HG02798 (cell line): ENCODE measurements around the gene MARCHF10.
"Not testable (repeated sequence)": the region's sequence is repeated elsewhere in the genome, so short reads cannot be mapped to it uniquely, and the experiment has no call there.

Source experiments
- ATAC-seq: cut with Tn5 transposase; IDR thresholded peaks from one replicate; pipeline ENCODE4 v1.9.1; 2021; ENCODE audit warnings: mild to moderate bottlenecking; ENCODE audit not compliant: unreplicated experiment, poor library complexity

The MARCHF10 gene

DNA sequence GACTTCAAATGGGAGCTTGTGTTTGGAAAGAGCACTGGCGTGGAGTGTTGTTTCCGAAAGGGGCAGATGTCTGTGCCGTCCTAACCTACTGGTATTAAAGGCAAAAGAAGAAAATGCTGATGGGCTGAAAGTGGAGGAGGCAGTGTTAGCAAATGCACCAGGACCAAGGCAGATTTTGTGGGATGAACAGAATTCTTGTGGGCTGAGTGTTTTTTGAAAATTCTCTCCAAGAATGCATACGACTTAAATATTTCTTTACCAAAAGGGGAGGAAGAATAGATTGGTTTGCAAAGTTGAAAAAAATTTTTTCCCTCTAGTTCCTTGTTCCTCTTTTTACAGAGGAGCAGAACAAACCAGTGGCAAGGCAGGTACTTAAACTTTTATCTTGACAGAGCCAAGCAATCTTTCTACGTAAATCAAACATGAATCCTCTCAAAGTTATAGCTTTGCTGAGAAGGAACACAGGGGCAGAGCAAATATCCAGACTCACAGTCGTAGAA is 16.8 kb downstream of the MARCHF10 start:
- ATAC-seq: no peak

DNA sequence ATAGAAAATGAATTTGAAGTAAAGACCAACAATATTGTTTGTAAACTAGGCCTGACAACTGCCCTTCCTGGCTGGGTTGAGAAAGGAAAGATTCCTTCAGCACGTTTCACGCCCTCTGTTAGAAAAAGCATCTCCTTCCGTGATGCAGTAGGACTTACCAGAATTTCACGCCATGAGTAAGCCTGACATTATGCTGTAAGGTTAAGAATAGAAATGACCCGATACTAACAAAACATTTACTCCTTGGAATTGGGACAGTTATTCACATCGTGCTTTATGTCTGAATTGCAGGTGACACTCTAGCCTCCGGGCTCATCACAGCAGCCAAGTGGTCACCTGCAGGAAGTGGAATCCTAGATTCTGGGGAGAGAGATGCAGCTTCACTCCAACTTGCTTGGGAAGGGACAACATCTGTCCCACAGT is 17.5 kb downstream of the MARCHF10 start:
- no peak for ATAC-seq

DNA sequence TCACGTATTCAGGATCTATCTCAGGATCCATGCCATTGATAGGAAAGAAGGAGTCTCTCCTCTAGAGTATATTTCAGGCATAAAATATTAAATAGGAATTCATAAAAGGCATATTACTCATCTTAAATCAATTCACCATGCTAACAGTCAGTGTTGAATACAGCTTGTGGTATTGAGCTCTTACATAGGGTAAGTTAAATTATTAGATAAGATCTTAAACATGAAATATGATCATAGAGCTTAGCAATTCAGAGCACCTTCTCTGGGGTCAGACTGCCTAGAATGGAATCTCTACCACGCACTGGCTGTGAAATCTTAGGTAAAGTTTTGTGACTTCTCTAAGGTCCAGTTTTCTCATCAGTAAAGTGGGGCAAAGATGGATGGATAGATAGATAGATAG is 20.7 kb downstream of the MARCHF10 start:
- ATAC-seq: no peak

DNA sequence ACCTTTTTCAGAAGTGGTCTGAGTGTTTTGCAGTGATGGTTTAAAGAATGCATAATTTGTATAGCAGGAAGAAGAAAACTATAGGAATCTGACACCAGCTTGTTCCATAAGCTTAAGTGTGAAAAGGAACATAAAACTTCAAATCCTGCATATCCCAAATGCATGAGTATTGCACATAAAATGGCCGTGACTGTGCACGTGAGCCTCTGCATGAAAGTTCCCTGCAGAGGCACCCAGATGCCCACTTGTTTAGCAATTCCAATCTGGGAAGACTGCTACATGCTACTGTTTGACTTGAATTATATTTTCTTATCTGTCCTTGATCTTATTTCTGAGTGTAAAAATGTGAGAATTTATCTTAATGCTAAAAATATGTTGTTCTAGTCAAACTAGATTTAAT is 21.5 kb downstream of the MARCHF10 start:
- ATAC-seq: no peak

DNA sequence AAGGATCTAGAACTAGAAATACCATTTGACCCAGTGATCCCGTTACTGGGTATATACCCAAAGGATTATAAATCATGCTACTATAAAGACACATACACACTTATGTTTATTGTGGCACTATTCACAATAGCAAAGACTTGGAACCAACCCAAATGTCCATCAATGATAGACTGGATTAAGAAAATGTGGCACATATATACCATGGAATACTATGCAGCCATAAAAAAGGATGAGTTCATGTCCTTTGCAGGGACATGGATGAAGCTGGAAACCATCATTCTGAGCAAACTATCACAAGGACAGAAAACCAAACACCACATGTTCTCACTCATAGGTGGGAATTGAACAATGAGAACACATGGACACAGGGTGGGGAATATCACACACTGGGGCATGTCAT is 22.1 kb downstream of the MARCHF10 start:
- ATAC-seq: not testable (repeated sequence)

DNA sequence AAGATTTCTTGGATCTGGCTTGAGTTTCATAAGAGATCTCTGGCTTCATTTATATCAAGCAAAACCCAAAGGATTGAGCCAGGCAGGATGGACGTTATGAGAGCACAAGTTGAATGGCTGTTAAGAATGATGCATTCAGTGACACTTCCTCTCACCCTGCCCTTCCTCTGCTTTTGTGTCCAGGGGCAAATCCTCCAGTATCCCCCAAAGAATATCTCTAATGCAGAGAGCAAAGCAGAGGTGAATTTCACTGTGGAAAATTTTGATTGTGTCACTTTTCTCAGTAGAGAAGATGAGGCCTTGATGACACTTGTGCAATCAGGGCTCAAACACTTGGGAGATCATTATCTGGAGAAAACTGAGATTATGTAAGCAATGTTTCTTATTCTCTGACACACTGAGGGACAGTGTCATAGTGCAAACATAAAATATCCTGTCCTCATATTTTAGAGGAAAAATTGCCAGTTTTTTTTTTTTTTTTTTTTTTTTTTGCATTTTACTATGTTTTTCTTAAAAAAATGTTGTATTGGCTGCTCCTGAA is 25.3 kb downstream of the MARCHF10 start:
- ATAC-seq: no peak

DNA sequence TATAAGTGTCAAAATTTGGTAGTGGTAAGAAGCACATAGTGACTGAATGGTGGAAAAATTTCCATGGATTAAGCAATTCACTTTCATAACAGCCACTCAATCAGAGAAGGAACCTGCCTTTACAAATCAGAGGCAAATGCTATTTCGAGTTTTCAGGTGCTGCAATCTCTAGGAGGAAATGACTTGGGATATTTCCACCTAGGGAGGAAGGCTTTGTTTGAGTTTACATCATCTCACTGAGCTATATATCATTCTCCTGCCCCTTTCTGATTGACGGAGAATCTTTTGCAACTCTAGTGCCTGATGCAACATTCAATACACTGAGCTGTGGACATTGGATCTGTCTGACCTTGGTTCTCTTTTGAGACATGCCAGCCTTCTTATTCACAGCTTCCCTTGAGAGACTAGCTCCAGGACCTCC is 26.3 kb downstream of the MARCHF10 start:
- no peak for ATAC-seq

DNA sequence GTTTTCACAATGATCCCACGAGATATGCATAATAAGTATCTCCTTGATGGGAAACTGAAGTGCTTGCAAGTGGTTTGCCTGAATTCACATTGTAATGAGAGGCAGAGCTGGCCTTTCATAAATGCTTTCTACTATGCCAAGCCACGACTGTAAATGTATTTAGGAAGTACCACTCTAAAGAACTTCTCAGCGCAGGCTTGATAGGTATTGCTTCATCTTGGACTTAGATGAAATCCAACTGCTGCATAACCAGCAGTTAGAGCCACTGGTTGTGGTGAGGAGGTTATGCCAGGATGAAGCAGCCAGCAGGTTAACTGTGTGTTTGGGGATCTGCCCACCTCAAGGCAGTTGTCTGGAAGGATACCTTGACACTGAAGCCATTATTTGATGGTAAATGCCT is 26.8 kb downstream of the MARCHF10 start:
- ATAC-seq: no peak

DNA sequence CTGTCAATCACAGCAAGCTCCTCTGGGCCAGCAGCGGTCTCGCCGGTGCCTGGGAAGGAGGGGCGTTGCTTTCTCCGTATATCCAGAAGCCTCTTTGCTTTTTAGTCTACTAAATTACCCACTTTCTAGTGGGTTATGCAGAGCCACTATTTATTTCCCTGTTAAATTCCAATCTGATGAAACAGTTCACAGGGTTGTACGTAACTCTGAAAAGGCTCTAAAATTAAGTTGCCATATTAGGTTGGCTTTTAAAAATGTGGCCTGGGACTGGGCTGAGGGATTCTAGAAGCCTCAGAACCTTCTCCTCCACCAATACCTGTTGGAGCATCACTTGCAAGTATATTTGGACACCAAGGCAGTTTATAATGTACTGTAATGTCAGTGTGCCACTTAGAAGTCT is 27.2 kb downstream of the MARCHF10 start:
- no peak for ATAC-seq

DNA sequence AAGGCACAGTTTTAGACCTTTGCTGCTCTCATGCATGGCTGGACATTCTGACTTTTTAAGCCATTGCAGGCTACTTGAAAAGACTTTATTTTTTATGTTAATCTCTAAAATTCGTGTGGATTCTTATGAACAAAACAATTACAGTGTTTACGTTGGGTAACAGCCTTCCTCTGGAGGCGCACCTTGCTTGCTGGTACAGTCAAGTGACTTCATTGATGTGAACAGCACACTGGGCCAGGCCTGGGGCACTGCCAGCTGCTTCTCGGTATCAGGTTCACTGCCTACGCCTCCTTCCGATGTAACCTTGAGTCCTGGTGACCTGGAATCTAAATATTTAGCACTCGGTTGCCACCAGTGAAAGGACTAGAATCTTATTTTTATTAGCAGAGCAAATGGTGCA is 27.8 kb downstream of the MARCHF10 start:
- ATAC-seq: no peak

DNA sequence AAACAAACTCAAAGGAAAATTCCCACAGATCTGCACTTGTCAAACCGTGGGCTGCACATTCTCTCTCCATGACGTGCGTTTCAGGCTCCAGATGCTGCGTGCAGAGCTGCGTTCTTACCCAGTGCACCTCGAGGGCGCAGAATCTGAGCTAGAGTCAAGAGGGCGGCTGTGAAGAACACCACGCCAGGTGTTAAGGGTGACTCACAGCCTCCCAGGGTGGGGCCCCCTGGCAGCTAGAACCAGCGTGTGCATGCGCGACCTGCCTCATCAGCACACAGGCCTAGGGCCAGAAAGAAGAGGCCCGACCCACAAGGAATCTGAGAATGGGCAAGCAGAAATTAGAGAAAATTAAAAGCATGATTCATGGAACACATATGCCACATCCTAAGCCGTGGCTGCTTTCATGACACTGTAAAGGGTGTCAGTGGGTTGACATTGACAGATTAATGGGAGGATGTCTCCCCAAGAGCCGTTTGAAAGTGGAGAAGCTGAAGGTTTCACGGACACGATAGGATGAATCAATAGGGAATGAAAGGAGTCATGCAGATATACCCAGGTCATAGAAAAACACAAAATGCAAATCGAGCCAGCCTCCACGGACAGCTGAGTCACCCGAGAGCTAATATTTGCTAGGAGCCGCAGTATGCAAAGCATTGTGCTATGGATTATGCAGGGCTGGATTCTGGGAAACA is 29.0 kb downstream of the MARCHF10 start:
- ATAC-seq: no peak

DNA sequence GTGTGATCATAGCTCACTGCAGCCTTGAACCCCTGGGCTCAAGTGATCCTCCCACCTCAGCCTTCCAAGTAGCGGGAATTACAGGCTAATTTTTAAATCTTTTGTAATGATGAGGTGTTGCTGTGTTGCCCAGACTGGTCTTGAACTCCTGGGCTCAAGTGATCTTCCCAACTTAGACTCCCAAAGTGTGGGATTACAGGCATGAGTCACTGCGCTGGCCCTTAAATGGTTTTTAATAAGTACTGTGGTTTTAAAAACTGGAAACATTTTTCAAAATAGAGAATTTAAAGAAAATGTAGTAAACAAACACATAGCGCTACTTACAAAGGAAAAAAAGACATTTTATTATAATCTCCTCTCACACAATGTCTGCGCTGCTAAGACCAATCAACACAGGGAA is 32.2 kb downstream of the MARCHF10 start:
- ATAC-seq: no peak

DNA sequence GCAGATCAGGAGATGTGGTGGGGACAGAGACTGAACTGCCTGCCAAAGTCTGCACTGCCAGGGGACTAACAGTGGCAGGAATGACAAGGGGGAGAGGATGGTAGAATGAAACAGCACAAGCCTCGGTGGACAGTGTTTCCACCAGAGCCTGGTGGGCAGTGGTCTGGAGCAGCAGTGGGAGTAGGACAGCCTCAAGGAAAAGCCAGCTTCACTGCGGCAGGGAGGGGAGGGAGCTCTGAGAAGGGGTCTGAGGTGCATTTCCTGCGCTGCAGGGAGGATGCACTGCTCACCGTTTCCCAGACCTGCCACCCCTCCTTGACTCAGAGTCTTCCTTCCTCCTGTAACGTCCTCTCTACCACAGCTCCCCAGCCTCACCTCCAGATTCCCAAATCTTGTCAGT is 33.8 kb downstream of the MARCHF10 start:
- no peak for ATAC-seq

DNA sequence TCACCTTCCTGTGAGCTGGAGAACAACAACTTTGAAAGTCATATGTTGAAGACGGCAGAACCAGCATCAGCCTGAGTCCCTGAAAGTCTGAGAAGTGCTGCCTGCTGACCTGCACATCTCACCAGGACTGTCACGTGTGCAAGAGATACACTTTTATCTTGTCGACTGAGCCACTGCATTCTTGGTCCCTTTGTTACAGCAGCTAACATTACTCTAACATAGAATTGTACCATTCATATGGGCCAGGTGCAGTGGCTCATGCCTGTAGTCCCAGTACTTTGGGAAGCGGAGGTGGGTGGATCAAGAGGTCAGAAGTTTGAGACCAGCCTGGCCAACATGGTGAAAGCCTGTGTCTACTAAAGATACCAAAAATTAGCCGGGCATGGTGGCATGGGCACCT is 40.1 kb downstream of the MARCHF10 start:
- no peak for ATAC-seq

DNA sequence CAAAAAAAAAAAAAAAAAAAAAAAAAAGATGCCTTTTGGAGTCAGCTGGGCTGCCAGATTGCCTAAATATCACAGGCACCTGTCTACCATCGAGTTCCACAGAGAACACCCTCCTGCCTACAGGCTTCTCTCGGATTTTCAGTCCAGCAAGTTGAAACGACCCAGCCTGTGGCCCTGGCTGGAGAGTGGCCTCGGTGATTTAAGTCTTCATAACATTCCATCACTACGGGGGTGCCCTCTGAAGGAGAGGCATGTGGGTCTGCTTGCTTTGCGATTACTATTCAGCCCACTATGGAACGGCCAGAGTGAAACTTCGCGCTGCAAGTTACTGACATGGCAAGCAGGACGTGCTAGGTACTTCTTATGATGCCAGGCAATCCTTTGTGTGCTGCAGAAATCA is 42.8 kb downstream of the MARCHF10 start:
- no peak for ATAC-seq

DNA sequence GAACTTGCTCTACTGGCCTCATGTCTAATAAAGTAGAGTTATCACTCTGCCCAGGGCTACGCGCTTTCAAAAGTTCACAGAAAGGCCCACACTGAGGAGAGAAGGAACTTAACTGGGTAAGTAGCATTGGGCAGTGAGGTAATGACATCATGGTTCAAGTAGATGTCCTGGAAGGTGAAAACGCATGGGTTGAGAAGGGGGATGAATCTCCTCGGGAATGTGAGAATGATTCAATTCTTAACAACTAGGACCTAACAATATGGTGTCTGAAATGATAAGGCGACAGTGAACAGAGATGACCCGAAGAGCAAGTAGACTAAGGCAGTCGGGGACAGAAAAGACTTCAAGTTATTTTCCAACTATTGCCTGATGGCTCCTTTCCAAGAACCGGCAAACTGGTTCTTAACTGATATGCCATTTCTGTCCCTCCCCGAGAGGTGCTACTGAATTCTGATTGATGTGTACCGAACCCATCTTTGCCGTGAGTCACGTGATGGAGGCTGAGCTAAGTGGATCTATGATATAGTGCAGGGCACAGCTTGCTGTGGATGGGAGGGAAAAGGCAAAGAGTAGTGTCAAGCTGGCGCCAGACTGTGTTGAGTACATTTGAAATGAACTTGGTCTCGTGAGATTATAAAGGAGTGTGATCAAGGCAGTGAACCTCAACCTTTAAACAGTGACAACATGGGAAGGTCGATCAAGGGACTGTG is 44.1 kb downstream of the MARCHF10 start:
- no peak for ATAC-seq

DNA sequence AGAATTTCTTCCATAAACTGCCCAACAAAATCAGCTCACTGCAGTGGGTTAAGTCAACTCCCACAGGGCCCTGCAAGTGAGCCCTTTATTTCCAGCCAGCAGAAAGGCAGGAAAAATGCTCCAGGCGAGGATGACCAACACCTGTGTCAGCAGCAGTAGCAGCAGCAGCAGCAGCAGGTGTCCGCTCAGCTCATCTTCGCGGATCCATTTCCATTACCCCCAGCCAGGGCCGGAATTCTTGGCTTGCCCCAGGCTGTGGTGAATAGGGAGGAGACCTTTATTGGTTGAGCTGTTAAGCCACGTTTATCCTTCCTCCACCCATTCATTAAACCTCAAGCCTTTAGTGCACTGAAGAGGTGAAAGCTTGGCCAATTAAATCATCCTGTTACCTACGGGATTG is 46.2 kb downstream of the MARCHF10 start:
- no peak for ATAC-seq

DNA sequence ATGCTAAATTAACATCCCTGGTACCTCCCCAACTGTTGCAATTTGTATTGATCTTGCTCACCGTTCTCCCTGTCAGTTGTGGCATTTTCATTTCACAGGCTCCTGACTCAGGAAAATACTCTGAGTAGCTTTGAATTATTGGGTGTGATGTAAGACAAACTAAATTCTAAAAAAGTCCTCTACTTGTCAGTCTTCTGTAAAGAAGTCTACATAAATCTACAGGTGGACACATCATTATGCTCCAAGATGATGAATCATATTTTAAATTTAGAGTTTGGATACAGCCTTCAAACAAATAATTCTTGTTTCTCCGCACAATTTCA is 47.2 kb downstream of the MARCHF10 start:
- ATAC-seq: no peak

DNA sequence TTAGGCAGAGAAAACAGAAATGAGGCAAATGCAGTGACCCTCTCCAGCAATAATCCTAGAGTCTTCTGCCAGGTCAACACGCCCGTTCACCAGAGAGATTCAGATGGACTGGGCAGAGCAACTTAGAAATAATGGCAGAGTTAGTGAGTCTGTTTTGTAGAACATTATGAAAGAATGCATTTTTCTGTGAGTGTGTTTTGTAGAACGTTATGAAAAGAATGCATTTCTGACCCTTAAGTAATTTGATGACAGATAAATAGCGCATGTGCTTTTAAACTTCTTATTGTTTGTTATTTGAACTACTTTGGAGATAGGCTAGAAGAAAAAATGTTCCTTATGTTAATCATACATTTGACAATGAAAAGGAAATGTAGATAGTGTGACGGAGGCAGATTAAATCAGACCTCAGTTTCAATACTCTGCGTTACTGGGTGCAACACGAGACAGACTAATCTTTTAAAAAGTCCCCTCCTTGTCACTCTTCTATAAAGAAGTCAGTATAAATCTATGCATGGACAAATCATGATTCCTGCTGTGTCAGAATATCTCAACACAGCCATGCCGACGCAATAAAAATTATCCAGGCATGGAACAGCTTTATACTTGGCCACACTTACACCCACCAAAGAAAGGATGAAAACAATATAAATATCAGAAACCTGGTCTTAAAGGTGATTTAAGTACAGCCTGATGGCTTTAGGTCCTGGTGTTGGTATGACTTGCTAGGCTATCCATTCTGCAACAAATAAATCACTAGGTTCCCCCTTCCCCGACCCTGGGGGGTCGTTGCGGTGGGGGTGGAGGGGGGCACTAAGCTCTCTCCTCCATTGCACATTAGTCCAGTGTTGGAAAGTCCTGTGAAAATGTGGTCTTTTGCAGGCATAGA is 47.8 kb downstream of the MARCHF10 start:
- ATAC-seq: no peak

DNA sequence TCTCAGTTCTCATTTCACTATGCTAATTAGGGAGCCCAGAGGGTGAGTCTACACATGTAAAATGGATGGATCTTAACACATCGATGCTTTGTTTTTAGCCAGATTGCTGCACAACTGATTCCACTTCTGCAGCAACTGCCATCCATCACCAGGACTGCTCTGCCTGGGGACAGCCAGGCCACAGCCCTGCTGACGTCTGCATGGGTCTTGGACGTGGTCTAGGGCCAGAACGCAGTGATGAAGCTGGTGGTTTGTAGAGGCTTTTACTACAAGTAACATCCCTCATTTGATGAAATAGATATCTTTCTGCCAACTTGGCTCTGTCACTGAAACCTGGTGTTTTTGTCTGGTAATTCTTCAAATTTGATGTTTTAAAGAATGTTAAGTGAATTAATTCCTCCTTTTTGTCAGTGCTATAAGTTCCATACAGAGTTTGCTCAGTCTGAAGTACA is 50.6 kb downstream of the MARCHF10 start:
- ATAC-seq: no peak

DNA sequence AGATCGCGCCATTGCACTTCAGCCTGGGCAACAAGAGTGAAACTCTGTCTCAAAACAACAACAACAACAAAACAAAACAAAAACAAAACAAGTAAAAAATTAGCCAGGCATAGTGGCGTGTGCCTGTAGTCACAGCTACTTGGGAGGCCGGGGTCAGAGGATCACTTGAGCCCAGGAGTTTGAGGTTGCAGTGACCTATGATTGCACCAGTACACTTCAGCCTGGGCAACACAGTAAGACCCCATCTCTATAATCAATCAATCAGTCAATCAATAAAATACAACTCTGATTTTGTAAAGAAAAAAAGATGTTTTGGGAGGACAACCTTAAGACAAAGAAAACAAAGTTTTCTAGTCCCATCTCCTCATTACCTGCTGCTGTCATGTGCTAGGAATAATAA is 51.9 kb downstream of the MARCHF10 start:
- ATAC-seq: no peak
